ENCODE results near the gene TEX53. TPM values are rescaled to one million over a fixed set of nuclear protein-coding genes. Genes with fewer than 3 reads are reported as not detected.

The TEX53 gene
- polyA plus RNA-seq, 1 of the 3 experiments (the other 2 are of a cell fraction), result not detected

GRCh38 chr9:114619191-114619761, 38.3 kb downstream of the TEX53 start (continued):
- TF ChIP-seq PBX3 (IDR thresholded peaks at IDR 0.05) (no peak), RXRA (IDR thresholded peaks at IDR 0.05; ENCODE audit: borderline replicate concordance, low read depth) (no peak)

GRCh38 chr9:114616684-114617520, 40.7 kb downstream of the TEX53 start:
- Histone ChIP-seq H3K4me2 (no peak overlapping the region), H3K4me3 (ENCODE audit: low read depth in 2 of 2, low read length in 1 of 2) (no peak overlapping the region), H3K36me3 (replicated peaks in 1 of 2; ENCODE audit: control insufficient read depth in 1 of 2, insufficient read depth in 2 of 2, low read length in 1 of 2) (no peaks in the 10 kb centered on the region), H3K4me1 (ENCODE audit: control insufficient read depth in 1 of 2, insufficient read depth in 2 of 2, low read depth in 1 of 2, low read length in 1 of 2) (peaks cover 2 to 12% of the 10 kb centered on the region in 2 experiments; a peak in 2 of 4 replicates), H3K27ac (ENCODE audit: low read depth in 2 of 2, low read length in 1 of 2) (no peak overlapping the region), H3K9me3 (no peaks in the 10 kb centered on the region), H3K27me3 (ENCODE audit: insufficient read depth) (no peaks in the 10 kb centered on the region), H3K9me2 (no peaks in the 10 kb centered on the region), H4K20me1 (ENCODE audit: insufficient read depth) (no peaks in the 10 kb centered on the region), H2AFZ (ENCODE audit: low read depth) (no peak overlapping the region), H3F3A (replicated peaks; ENCODE audit: insufficient read depth) (peaks cover 4% of the 10 kb centered on the region), H3K79me2 (ENCODE audit: insufficient read depth) (no peaks in the 10 kb centered on the region; the same call in 1 of the 2 replicates), H3K9ac (no peak overlapping the region)
- 80% methylated on average over 2 of the region's 4 CpGs for WGBS (ENCODE audit: low lambda C conversion rate)
- ChIA-PET CTCF (no interaction called here), POLR2A (interaction anchor here (0.5 kb wide), 1 partner anchor 77 kb away, joined by 3 read pairs; no protein-coding TSS in a partner anchor)
- no peak for DNase-seq
- TF ChIP-seq MXI1 (IDR thresholded peaks at IDR 0.05; ENCODE audit: low read depth, low read length) (no peak), POLR2AphosphoS5 (IDR thresholded peaks at IDR 0.05; ENCODE audit: low read depth, low read length) (no peak)

GRCh38 chr9:114614373-114614772, 43.2 kb downstream of the TEX53 start:
- 72% methylated on average over 3 of the region's 3 CpGs for WGBS (ENCODE audit: low lambda C conversion rate)
- no peaks in the 10 kb centered on the region for H3K9me2 ChIP-seq
- no peak for TF ChIP-seq ELF1 (IDR thresholded peaks at IDR 0.05)
- no peak for TF ChIP-seq USF2 (IDR thresholded peaks at IDR 0.05; ENCODE audit: borderline replicate concordance, low read depth, low read length)
- no peak for TF ChIP-seq SMC3 (IDR thresholded peaks at IDR 0.05; ENCODE audit: low read depth, low read length)
- no peak for TF ChIP-seq REST (IDR thresholded peaks at IDR 0.05; ENCODE audit: low read depth, low read length)
- TF ChIP-seq TAF1 (IDR thresholded peaks at IDR 0.05; ENCODE audit: borderline replicate concordance, low read depth, low read length), result no peak
- TF ChIP-seq MAX (IDR thresholded peaks at IDR 0.05; ENCODE audit: low read depth), result no peak
- no peak for TF ChIP-seq FOSL2 (IDR thresholded peaks at IDR 0.05; ENCODE audit: borderline replicate concordance, low read depth)
- no peak for TF ChIP-seq GATA2 (CRISPR knock-in tag; IDR thresholded peaks at IDR 0.05)
- no peak for TF ChIP-seq RAD21 (IDR thresholded peaks at IDR 0.05; ENCODE audit: low read length)
- TF ChIP-seq CTCF (IDR thresholded peaks at IDR 0.05), result no peak
- DNase-seq, result peak; percentile 24
- H3K27ac ChIP-seq (ENCODE audit: low read depth in 2 of 2, low read length in 1 of 2), result no peak overlapping the region
- no peak overlapping the region for H3K4me2 ChIP-seq
- CTCF ChIA-PET, result no interaction called here
- H3K4me1 ChIP-seq (ENCODE audit: control insufficient read depth in 1 of 2, insufficient read depth in 2 of 2, low read depth in 1 of 2, low read length in 1 of 2), result peaks cover 4 to 15% of the 10 kb centered on the region in 2 experiments; a peak in 1 of 4 replicates
- no peaks in the 10 kb centered on the region for H3F3A ChIP-seq (replicated peaks; ENCODE audit: insufficient read depth)
- H4K20me1 ChIP-seq (ENCODE audit: insufficient read depth), result no peaks in the 10 kb centered on the region
- POLR2A ChIA-PET, result no interaction called here
- H3K79me2 ChIP-seq (ENCODE audit: insufficient read depth), result no peaks in the 10 kb centered on the region; the same call in 1 of the 2 replicates
- H3K9ac ChIP-seq, result no peak overlapping the region
- no peaks in the 10 kb centered on the region for H3K36me3 ChIP-seq (replicated peaks in 1 of 2; ENCODE audit: control insufficient read depth in 1 of 2, insufficient read depth in 2 of 2, low read length in 1 of 2)
- H3K9me3 ChIP-seq, result no peaks in the 10 kb centered on the region
- H3K27me3 ChIP-seq (ENCODE audit: insufficient read depth), result no peaks in the 10 kb centered on the region
- H3K4me3 ChIP-seq (ENCODE audit: low read depth in 2 of 2, low read length in 1 of 2), result no peak overlapping the region
- no peak overlapping the region for H2AFZ ChIP-seq (ENCODE audit: low read depth)
